ENCODE results near the gene CD28.
A peak's percentile ranks its signal among the peaks of the same experiment; 100 is the strongest.
"Not testable (repeated sequence)": the region's sequence is repeated elsewhere in the genome, so short reads cannot be mapped to it uniquely, and the experiment has no call there.

CD28 gene

GRCh38 chr2:203785391-203786110 lies 79.1 kb downstream of the CD28 start:
- not testable (repeated sequence) for DNase-seq

GRCh38 chr2:203786549-203787351 lies 80.3 kb downstream of the CD28 start:
- DNase-seq, result peak; percentile 77

- no peak for DNase-seq
These were observed 81.5 kb downstream of the CD28 start for GRCh38 chr2:203787979-203788378.
